ENCODE data around the gene PCBP4.

DNA sequence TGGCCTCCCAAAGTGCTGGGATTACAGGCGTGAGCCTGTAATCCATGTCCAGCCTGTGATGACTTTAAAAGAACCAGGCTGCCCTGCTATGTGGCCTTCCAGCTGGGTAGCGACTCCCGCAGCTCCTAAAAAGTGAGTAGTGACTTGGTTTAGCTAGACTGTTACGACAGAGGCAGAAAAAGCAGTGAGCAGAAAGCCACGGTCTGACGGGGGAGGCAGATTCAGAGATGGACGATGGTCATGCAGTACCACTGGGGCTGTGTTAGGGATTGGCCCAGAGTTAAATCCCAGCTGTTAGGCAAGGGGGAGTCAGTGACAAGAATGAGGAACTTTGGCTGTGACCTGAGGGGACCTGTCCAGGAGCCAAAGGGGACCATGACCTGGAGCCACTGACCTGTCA is 31.5 kb upstream of the PCBP4 start:
- TF ChIP-seq, protein P1, sequence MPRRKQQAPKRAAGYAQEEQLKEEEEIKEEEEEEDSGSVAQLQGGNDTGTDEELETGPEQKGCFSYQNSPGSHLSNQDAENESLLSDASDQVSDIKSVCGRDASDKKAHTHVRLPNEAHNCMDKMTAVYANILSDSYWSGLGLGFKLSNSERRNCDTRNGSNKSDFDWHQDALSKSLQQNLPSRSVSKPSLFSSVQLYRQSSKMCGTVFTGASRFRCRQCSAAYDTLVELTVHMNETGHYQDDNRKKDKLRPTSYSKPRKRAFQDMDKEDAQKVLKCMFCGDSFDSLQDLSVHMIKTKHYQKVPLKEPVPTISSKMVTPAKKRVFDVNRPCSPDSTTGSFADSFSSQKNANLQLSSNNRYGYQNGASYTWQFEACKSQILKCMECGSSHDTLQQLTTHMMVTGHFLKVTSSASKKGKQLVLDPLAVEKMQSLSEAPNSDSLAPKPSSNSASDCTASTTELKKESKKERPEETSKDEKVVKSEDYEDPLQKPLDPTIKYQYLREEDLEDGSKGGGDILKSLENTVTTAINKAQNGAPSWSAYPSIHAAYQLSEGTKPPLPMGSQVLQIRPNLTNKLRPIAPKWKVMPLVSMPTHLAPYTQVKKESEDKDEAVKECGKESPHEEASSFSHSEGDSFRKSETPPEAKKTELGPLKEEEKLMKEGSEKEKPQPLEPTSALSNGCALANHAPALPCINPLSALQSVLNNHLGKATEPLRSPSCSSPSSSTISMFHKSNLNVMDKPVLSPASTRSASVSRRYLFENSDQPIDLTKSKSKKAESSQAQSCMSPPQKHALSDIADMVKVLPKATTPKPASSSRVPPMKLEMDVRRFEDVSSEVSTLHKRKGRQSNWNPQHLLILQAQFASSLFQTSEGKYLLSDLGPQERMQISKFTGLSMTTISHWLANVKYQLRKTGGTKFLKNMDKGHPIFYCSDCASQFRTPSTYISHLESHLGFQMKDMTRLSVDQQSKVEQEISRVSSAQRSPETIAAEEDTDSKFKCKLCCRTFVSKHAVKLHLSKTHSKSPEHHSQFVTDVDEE (CRISPR knock-in tag; IDR thresholded peaks at IDR 0.05) = no peak
- TF ChIP-seq ZNF565 (CRISPR knock-in tag; conservative IDR thresholded peaks at IDR 0.05; ENCODE audit: low read depth) = no peak
- no peak for TF ChIP-seq SNAI2 (CRISPR knock-in tag; IDR thresholded peaks at IDR 0.05)

Data from SK-N-SH treated with all-trans-retinoic acid at 6 μM for 48 hours (cell line).